Lung (tissue), 12 donors: ENCODE data around the gene KRTAP5-7. TPM values are rescaled to one million over a fixed set of nuclear protein-coding genes. Genes with fewer than 3 reads are reported as not detected.

Experiments
- ATAC-seq: fragments of 200-7000 bp; cut with Tn5 transposase; one replicate; pipeline ENCODE4 v1.9.1; 2020; ENCODE audit warnings: moderate number of reproducible peaks; ENCODE audit not compliant: insufficient read depth, low FRiP score
- DNase-seq, 3 donors: peaks; one replicate each; pipeline ENCODE4 v3.0.0-alpha.2; 2013 to 2017
- H3K27ac ChIP-seq, 2 donors: one replicate each; pipeline ENCODE4 v1.5.1; 2013; ENCODE audit warnings: mild to moderate bottlenecking in 2 of 2, moderate library complexity in 2 of 2, control low read depth in 1 of 2, inconsistent platforms in 1 of 2, low read depth in 1 of 2, low read length in 1 of 2
- H3K27me3 ChIP-seq, 3 donors: one replicate each; pipeline ENCODE4 v1.5.1; 2013; ENCODE audit warnings: low read length in 2 of 3; ENCODE audit not compliant: control insufficient read depth in 3 of 3, insufficient read depth in 3 of 3
- H3K36me3 ChIP-seq, 4 donors: one replicate each; pipeline ENCODE4 v1.5.1; 2013; ENCODE audit warnings: low read length in 4 of 4, mild to moderate bottlenecking in 1 of 4, moderate library complexity in 1 of 4; ENCODE audit not compliant: control insufficient read depth in 4 of 4, insufficient read depth in 4 of 4
- H3K4me1 ChIP-seq, 5 donors: one replicate each; pipeline ENCODE4 v1.5.1; 2013; ENCODE audit warnings: low read length in 5 of 5, mild to moderate bottlenecking in 2 of 5, moderate library complexity in 1 of 5; ENCODE audit not compliant: control insufficient read depth in 5 of 5, insufficient read depth in 5 of 5
- H3K4me3 ChIP-seq: one replicate; pipeline ENCODE4 v1.5.1; 2013; ENCODE audit warnings: mild to moderate bottlenecking, control low read depth, moderate library complexity
- H3K9ac ChIP-seq, 2 donors: one replicate each; pipeline ENCODE4 v1.5.1; 2013; ENCODE audit warnings: low read length in 2 of 2, control low read depth in 1 of 2; ENCODE audit not compliant: insufficient read depth in 1 of 2
- H3K9me3 ChIP-seq, 4 donors: one replicate each; pipeline ENCODE4 v1.5.1; 2013; ENCODE audit warnings: low read length in 3 of 4, mild to moderate bottlenecking in 1 of 4, moderate library complexity in 1 of 4; ENCODE audit not compliant: control insufficient read depth in 4 of 4, insufficient read depth in 3 of 4
- WGBS, 2 donors: extraction: QIAGEN DNeasy Blood & Tissue Kit; methylation state at CpG; one replicate each; pipeline ENCODE4 v1.1.7; 2013; 5-methylcytosine and 5-hydroxymethylcytosine counted together
- polyA plus RNA-seq, 2 donors: library from polyadenylated mRNA; stranded (reverse); fragments of 200-250 nt; gene quantifications; one replicate each; pipeline ENCODE4 v1.2.1, GENCODE V29; 2013
- total RNA-seq, 2 donors: library from RNA; depleted of rRNA in 1 of 2; stranded (reverse); fragments of >200 nt in 1 of 2; gene quantifications; one replicate each; pipeline ENCODE4 v1.2.1, GENCODE V29; 2014 to 2021
- TF ChIP-seq, protein P1 (sequence below): IDR thresholded peaks from 2 replicates; pipeline ENCODE4 v1.5.1; 2012; ENCODE audit warnings: mild to moderate bottlenecking; ENCODE audit errors: control extremely low read depth, extremely low read depth
- donor health status: control.
- donor health status: control.
- donor health status: Bipolar disorder and iron deficiency.
- donor health status: healthy.
- donor health status: DM: yes; HTN: yes; CAD: no.

KRTAP5-7 gene
- total and polyA plus RNA-seq, 4 donors = 0.12 to 0.28 TPM; not detected in 2

DNA sequence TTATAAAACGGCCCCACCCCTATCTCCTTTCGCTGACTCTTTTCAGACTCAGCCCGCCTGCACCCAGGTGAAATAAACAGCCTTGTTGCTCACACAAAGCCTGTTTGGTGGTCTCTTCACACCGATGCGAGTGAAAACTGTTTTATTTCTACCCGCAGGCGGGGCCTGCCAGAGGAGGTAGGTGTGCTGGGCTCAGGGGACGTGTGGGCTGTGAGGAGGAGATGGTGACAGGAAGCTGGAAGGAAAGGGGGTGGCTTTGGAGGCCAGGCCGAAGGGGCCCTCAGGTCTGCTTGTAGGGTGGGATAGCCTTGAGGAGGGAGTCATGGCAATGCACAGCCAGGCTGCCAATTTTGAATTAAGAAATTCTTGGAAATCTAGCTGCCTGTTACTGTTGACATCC, 21.3 kb upstream of the KRTAP5-7 start:
- H3K27ac ChIP-seq = no peak overlapping the region
- TF ChIP-seq, protein P1, sequence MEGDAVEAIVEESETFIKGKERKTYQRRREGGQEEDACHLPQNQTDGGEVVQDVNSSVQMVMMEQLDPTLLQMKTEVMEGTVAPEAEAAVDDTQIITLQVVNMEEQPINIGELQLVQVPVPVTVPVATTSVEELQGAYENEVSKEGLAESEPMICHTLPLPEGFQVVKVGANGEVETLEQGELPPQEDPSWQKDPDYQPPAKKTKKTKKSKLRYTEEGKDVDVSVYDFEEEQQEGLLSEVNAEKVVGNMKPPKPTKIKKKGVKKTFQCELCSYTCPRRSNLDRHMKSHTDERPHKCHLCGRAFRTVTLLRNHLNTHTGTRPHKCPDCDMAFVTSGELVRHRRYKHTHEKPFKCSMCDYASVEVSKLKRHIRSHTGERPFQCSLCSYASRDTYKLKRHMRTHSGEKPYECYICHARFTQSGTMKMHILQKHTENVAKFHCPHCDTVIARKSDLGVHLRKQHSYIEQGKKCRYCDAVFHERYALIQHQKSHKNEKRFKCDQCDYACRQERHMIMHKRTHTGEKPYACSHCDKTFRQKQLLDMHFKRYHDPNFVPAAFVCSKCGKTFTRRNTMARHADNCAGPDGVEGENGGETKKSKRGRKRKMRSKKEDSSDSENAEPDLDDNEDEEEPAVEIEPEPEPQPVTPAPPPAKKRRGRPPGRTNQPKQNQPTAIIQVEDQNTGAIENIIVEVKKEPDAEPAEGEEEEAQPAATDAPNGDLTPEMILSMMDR = no peak
- H3K9me3 ChIP-seq = peaks cover 0 to 8% (median 3%) of the 10 kb centered on the region in 4 donors
- ATAC-seq (no peak), DNase-seq (no peak)
- no peak overlapping the region for H3K4me3 ChIP-seq
- no peak overlapping the region for H3K9ac ChIP-seq
- H3K27me3 ChIP-seq = no peaks in the 10 kb centered on the region
- peaks cover 0 to 18% (median 3%) of the 10 kb centered on the region in 5 donors for H3K4me1 ChIP-seq
- 90 to 93% methylated on average over 9 of the region's 9 CpGs for WGBS, 2 donors
- H3K36me3 ChIP-seq = peaks cover 0 to 24% (median 3%) of the 10 kb centered on the region in 4 donors

DNA sequence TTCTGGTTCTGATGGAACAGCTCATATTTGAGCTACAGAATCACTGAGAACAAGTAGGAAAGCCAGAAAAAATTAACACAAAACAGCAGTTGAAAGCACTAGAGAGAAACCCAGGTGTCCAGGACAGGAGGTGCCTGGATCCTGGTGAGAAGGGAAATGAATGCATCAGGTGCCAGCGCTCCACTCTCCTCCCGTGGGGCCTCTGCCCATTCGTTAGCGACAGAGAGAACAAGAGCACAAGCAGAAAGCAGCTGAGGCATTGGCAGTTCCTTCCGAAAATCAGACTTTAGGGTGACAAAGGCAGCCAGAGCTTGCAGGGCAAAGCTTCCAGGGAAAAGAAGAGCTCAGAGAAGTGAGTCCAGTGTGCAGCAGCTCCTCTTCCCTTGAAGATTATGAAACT, 20.0 kb upstream of the KRTAP5-7 start:
- Histone ChIP-seq H3K27ac (no peak overlapping the region), H3K27me3 (no peaks in the 10 kb centered on the region), H3K4me3 (no peak overlapping the region), H3K36me3 (peaks cover 0 to 13% (median under 1%) of the 10 kb centered on the region in 4 donors), H3K9ac (no peak overlapping the region), H3K9me3 (peaks cover 0 to 8% (median 3%) of the 10 kb centered on the region in 4 donors), H3K4me1 (peaks cover 0 to 16% (median 3%) of the 10 kb centered on the region in 5 donors)
- TF ChIP-seq, protein P1 = no peak
- WGBS, 2 donors = 96% methylated on average over 5 of the region's 5 CpGs
- no peak for DNase-seq
- ATAC-seq = no peak

DNA sequence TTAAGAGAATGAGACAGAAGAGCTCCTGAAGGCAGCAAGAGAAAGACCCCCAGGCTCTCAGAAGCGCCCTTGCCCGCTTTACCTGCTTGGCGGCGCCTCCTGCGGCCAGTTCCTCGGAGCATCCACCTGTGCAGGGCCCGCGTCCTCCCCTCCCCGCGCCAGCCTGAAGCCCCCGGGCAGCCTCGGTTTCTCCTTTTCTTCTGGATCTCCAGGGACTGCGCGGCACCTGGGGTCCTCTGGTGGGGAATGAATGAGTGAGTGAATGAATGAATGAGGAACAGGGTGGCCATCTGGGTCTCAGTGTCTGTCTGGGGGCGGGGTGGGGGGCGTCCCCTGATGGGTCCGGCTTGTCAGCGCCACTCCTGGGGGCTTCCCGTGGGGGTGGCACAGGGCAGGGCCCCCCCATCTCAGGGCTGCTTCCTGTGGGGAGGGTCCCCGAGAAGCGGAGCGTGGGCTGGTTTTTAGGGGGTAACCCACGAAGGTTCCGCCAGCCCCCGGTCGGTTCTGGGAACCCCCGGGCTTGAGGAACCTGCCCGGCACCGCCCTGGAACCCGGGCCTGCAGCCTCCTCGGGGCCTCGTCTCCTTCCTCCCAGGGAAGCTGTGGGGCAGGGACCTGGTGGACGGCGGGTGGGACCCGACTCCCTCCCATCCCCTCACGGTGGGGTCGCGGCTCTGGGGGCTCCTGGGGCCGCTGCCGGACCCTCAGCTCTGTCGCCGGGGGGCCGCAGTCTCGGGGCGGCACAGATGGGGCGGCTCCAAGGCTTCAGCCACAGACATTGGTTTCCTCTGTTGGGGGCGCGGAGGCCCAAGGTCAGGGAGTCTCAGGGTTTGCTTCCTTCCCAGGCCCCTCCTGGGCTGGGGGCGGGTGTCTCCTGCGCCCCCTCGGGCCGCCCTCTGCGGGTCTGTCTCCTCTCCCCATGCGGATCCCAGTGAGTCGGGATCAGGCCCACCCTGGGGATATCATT, 8.3 kb upstream of the KRTAP5-7 start:
- no peak for ATAC-seq
- TF ChIP-seq, protein P1 = no peak
- Histone ChIP-seq H3K36me3 (no peaks in the 10 kb centered on the region), H3K27ac (no peak overlapping the region), H3K9me3 (no peaks in the 10 kb centered on the region), H3K27me3 (no peaks in the 10 kb centered on the region), H3K4me3 (no peak overlapping the region), H3K9ac (no peak overlapping the region), H3K4me1 (no peaks in the 10 kb centered on the region)
- WGBS, 2 donors = 95 to 96% methylated on average over 29 to 55 of the region's 55 CpGs
- no peak for DNase-seq
